ENCODE data around the gene MKI67. TPM values are rescaled to one million over a fixed set of nuclear protein-coding genes. Genes with fewer than 3 reads are reported as not detected.

The MKI67 gene
- total RNA-seq, 1 donor from 2014 or later = 2.1 TPM

DNA sequence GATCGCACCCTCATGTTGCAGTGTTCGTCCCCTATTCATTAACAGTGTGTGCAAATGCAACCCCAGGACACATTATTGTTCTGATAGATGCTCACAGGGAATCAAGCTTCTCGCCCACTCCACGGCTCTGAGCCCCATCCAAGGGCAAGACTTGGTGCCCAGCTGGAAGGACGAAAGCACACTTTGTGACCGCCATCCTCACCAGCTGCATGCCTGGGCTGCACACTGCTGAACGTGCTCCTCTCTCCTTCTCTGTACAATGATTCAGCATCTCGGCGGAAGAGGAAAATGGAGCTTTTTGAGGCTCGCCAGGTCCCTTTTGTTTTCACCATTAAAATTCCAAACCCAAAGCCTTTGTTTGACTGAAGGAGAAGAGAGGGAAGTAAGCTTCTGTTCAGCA, 41.9 kb downstream of the MKI67 start:
- Histone ChIP-seq H3K27ac (no peak overlapping the region), H3K4me3 (no peak overlapping the region), H3K4me1 (no peaks in the 10 kb centered on the region), H3K36me3 (peaks cover 43% of the 10 kb centered on the region), H3K9me3 (no peaks in the 10 kb centered on the region), H3K27me3 (no peaks in the 10 kb centered on the region)
- TF ChIP-seq, protein P1, sequence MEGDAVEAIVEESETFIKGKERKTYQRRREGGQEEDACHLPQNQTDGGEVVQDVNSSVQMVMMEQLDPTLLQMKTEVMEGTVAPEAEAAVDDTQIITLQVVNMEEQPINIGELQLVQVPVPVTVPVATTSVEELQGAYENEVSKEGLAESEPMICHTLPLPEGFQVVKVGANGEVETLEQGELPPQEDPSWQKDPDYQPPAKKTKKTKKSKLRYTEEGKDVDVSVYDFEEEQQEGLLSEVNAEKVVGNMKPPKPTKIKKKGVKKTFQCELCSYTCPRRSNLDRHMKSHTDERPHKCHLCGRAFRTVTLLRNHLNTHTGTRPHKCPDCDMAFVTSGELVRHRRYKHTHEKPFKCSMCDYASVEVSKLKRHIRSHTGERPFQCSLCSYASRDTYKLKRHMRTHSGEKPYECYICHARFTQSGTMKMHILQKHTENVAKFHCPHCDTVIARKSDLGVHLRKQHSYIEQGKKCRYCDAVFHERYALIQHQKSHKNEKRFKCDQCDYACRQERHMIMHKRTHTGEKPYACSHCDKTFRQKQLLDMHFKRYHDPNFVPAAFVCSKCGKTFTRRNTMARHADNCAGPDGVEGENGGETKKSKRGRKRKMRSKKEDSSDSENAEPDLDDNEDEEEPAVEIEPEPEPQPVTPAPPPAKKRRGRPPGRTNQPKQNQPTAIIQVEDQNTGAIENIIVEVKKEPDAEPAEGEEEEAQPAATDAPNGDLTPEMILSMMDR (IDR thresholded peaks at IDR 0.05) = no peak
- intact Hi-C loops (cut with DNase I) = no loop called here
- DNase-seq (peak; percentile 23), ATAC-seq (no peak)

DNA sequence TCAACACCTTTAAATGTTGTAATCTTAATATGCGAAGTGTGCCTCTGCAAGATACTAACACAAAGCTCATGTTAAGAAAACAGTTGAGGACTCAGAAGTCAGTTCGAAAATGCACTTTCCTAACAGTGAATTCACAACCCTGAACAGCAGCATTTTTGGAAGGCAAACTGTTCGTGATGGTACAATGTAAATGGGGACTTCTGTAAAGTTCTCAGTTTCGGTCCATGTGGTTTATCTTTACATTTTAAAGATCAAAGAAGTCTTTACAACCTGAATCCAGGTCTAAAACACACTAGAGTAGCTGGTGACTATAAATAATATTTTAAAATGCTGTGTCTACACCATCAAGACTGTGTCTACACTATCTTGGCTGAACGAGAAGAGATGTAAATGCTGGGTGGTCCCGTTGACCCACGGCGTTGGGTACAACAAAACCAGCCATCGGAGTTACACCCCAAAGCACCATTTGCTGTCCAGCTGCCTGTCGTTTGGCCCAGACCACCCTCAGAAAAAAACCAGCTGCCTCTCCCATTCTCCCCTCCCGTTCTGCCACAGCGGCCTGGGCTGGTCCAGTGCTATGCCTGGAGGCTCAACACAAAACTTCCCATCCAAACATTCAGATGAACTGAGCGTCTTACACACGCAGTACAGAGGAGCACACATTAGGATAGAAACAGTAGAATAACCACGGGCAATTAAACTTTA, 42.9 kb downstream of the MKI67 start:
- Histone ChIP-seq H3K27me3 (no peaks in the 10 kb centered on the region), H3K4me1 (no peaks in the 10 kb centered on the region), H3K4me3 (no peak overlapping the region), H3K9me3 (no peaks in the 10 kb centered on the region), H3K36me3 (peaks cover 54% of the 10 kb centered on the region), H3K27ac (no peak overlapping the region)
- ATAC-seq (no peak), DNase-seq (peak; percentile 30)
- TF ChIP-seq, protein P1 (IDR thresholded peaks at IDR 0.05) = no peak
- intact Hi-C loops (cut with DNase I) = no loop called here

DNA sequence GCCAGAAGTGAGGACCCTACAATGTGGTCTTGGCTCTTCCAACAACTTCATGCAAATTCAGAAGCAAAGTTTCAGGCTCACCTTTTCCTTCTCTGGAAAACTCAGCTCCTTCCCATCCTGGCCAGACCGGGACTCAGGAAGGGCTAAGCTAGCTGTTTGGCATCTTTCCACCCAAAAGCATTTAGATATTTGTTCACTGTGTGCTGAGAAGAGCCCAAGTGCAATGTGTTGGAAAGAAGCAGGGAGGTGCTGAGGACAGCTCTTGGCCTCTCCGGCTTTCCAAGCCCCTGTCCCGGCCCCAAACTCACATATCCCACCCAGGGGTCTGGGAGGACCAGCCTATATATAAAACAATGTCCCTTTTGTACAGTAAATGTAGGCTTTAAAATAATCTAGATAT, 44.5 kb downstream of the MKI67 start:
- intact Hi-C loops (cut with DNase I) = no loop called here
- no peak for ATAC-seq
- Histone ChIP-seq H3K4me1 (no peaks in the 10 kb centered on the region), H3K4me3 (no peak overlapping the region), H3K27ac (no peak overlapping the region), H3K36me3 (peaks cover 70% of the 10 kb centered on the region), H3K27me3 (no peaks in the 10 kb centered on the region), H3K9me3 (no peaks in the 10 kb centered on the region)
- TF ChIP-seq, protein P1 (IDR thresholded peaks at IDR 0.05) = no peak
- DNase-seq = peak; percentile 7

DNA sequence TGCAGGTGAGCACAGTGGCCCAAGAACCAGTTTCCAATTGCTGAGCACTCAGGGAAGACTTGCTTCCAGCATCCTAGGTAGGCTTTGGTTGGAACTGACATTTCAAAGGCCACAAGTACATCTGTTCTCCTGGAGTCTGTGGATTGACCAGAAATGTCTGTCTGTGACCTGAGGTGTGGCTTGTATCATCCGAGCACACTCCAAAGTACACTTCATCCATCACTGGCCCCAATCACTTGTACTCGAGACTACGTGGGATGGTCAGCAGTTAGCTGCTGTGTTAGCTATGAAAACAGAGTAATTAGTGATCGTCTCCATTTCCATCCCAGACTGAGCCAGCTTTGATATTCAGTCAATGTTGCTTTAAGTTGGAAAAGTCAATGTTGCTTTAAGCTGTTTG, 45.0 kb downstream of the MKI67 start:
- DNase-seq (peak; percentile 6), ATAC-seq (no peak)
- Histone ChIP-seq H3K27me3 (no peaks in the 10 kb centered on the region), H3K4me1 (no peaks in the 10 kb centered on the region), H3K27ac (no peak overlapping the region), H3K4me3 (no peak overlapping the region), H3K36me3 (peaks cover 75% of the 10 kb centered on the region), H3K9me3 (no peaks in the 10 kb centered on the region)
- TF ChIP-seq, protein P1 (IDR thresholded peaks at IDR 0.05) = no peak
- intact Hi-C loops (cut with DNase I) = no loop called here

DNA sequence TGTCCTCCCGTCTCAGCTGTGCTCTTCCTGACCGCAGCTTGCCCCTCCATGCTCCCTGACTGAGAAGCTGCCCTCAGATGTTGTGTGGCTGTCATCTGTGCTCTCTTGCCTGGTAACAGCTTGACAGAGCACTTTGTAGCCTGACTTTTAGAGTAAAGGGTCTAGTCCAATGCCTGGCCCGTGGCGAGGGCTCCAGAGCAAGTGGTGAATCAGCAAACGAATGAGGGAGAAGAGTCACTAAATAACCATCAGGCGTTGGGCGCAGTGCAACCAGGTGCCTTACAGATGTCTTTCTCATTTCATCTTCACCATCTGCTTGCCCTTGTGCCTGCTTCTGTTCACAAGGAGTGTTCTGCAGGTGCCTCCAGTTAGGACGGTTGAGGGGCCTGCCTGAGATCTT, 45.6 kb downstream of the MKI67 start:
- Histone ChIP-seq H3K27ac (no peak overlapping the region), H3K36me3 (peaks cover 81% of the 10 kb centered on the region), H3K9me3 (no peaks in the 10 kb centered on the region), H3K27me3 (no peaks in the 10 kb centered on the region), H3K4me3 (no peak overlapping the region), H3K4me1 (no peaks in the 10 kb centered on the region)
- DNase-seq (peak; percentile 21), ATAC-seq (no peak)
- intact Hi-C loops (cut with DNase I) = no loop called here
- TF ChIP-seq, protein P1 (IDR thresholded peaks at IDR 0.05) = no peak

DNA sequence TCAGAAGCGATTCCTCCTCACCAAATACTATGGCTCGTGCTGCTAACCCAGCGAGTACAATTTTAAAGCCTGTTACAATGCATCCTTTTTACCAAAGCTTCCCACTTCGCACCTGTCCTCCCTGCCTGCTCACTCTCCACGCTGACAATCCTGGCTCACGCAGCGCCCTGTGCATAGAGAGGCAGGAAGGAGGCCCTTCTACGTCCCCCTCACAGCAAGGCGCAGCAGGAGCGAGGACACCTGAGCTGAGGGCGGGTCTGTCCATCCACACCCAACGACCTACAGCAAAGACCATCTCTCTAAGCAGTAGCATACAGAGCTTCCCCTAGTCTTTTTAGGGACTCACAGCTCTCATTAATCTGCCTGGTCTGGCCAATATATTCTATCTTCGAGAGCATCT, 46.0 kb downstream of the MKI67 start:
- DNase-seq (peak; percentile 41), ATAC-seq (no peak)
- peaks cover 85% of the 10 kb centered on the region for H3K36me3 ChIP-seq
- no peak overlapping the region for H3K27ac ChIP-seq
- TF ChIP-seq, protein P1 (IDR thresholded peaks at IDR 0.05) = no peak
- intact Hi-C loops (cut with DNase I) = no loop called here
- no peaks in the 10 kb centered on the region for H3K9me3 ChIP-seq
- no peak overlapping the region for H3K4me3 ChIP-seq
- H3K4me1 ChIP-seq = no peaks in the 10 kb centered on the region
- H3K27me3 ChIP-seq = no peaks in the 10 kb centered on the region
